Measurements from ENCODE around the gene CACNA1E.

DNA sequence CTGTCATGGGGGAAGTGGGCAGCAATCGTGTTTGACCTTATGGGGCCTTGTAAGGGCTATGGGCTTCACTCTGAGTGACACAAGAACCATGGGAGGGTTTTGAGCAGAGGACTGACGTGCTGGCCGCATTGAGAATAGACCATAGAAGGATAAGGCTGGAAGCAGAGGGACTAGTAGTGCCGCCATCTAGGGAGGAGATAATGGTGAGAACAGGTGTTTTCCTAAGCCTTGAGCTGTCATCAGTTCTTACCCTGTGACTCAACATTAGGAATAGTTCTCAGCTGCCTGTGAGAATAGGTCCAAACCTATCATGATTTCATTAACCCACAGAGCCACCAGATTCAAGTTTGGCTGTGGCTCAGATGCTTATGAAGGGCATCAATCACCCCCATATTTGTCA is 228.5 kb downstream of the CACNA1E start:
- no peak for TF ChIP-seq POLR2A (IDR thresholded peaks at IDR 0.05)
- TF ChIP-seq, protein P1, sequence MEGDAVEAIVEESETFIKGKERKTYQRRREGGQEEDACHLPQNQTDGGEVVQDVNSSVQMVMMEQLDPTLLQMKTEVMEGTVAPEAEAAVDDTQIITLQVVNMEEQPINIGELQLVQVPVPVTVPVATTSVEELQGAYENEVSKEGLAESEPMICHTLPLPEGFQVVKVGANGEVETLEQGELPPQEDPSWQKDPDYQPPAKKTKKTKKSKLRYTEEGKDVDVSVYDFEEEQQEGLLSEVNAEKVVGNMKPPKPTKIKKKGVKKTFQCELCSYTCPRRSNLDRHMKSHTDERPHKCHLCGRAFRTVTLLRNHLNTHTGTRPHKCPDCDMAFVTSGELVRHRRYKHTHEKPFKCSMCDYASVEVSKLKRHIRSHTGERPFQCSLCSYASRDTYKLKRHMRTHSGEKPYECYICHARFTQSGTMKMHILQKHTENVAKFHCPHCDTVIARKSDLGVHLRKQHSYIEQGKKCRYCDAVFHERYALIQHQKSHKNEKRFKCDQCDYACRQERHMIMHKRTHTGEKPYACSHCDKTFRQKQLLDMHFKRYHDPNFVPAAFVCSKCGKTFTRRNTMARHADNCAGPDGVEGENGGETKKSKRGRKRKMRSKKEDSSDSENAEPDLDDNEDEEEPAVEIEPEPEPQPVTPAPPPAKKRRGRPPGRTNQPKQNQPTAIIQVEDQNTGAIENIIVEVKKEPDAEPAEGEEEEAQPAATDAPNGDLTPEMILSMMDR (IDR thresholded peaks at IDR 0.05 in 8 of 11, conservative IDR thresholded peaks at IDR 0.05 in 3 of 11): no peak

All from spleen (tissue), 7 donors.